K562 (cell line): ENCODE data around the gene MPDU1. TPM values are rescaled to one million over a fixed set of nuclear protein-coding genes. Genes with fewer than 3 reads are reported as not detected.

Experiments used
- ATAC-seq: fragments of 200-7000 bp; cut with Tn5 transposase; 3 replicates; pipeline ENCODE4 v1.9.1; 2020; ENCODE audit warnings: moderate library complexity
- BruUV-seq: library from RNA; stranded (reverse); fragments of 400-500 nt; replicated peaks from 2 replicates; lab custom pipeline; 2021; lab: Mats Ljungman, UMichigan
- CTCF ChIA-PET: fragments of 300-600 bp; formaldehyde crosslinking; extraction: SDS; loops from one replicate; lab custom pipeline; 2021; ENCODE audit warnings: low intra/inter-chr PET ratio; lab: Yijun Ruan, JAX
- POLR2A ChIA-PET: fragments of 300-600, 350-650 bp; sonication (Branson Sonifier 250); formaldehyde crosslinking; extraction: SDS; loops from one replicate; lab custom pipeline; 2021; ENCODE audit warnings: antibody characterized with exemption, inconsistent platforms; lab: Yijun Ruan, JAX
- DNase-seq, 4 experiments: peaks; one replicate each; pipeline versions ENCODE4 v3.0.0 to v3.0.0-alpha.2; 2011 to 2018; ENCODE audit warnings: low spot score in 3 of 4, mixed read lengths in 3 of 4; ENCODE audit errors: extremely low read depth in 1 of 4
- FAIRE-seq: peaks from 2 replicates; lab custom pipeline; 2011; peaks lifted over from hg19 to GRCh38; lab: Jason Lieb, UNC
- H2AFZ ChIP-seq: 2 replicates; pipeline ENCODE4 v1.6.0; 2011; ENCODE audit warnings: low read depth, low read length, control low read depth, inconsistent platforms
- H3K27ac ChIP-seq: fragments of 200-600 bp; 3 replicates; pipeline ENCODE4 v1.8.0; 2011; ENCODE audit warnings: low read depth, mild to moderate bottlenecking, control low read depth, inconsistent platforms, low read length, moderate library complexity, mixed read lengths; ENCODE audit errors: extremely low read depth
- H3K27me3 ChIP-seq, 2 experiments: fragments of 300-600 bp in 1 of 2; 2 replicates in 1 of 2; 3 replicates in 1 of 2; pipeline versions ENCODE4 v1.6.0 to v1.8.0; 2011; ENCODE audit warnings: inconsistent platforms in 2 of 2, low read length in 2 of 2, mild to moderate bottlenecking in 1 of 2, mixed read lengths in 1 of 2, moderate library complexity in 1 of 2; ENCODE audit not compliant: control insufficient read depth in 2 of 2, insufficient read depth in 2 of 2
- H3K36me3 ChIP-seq: fragments of 300-600 bp; 3 replicates; pipeline ENCODE4 v1.8.0; 2011; ENCODE audit warnings: mild to moderate bottlenecking, low read length, inconsistent platforms; ENCODE audit not compliant: control insufficient read depth, insufficient read depth
- H3K4me1 ChIP-seq, 2 experiments: fragments of 200-600 bp in 1 of 2; replicated peaks in 1 of 2; 2 replicates in 1 of 2; 3 replicates in 1 of 2; pipeline versions ENCODE4 v1.5.1 to v1.8.0; 2011; ENCODE audit warnings: inconsistent platforms in 2 of 2, low read length in 2 of 2, mild to moderate bottlenecking in 1 of 2, mixed read lengths in 1 of 2, moderate library complexity in 1 of 2; ENCODE audit not compliant: control insufficient read depth in 2 of 2, insufficient read depth in 2 of 2
- H3K4me2 ChIP-seq: 2 replicates; pipeline ENCODE4 v1.6.1; 2011; ENCODE audit warnings: low read length, control low read depth, inconsistent platforms, mixed read lengths; ENCODE audit not compliant: insufficient read depth
- H3K4me3 ChIP-seq: fragments of 200-600 bp; sonication (generic), shearing (Covaris generic); 2 replicates; pipeline ENCODE4 v1.5.1; 2016; ENCODE audit warnings: control low read depth, inconsistent platforms
- H3K79me2 ChIP-seq: fragments of 200-600 bp; 3 replicates; pipeline ENCODE4 v1.8.0; 2011; ENCODE audit warnings: low read length, inconsistent platforms; ENCODE audit not compliant: control insufficient read depth, insufficient read depth
- H3K9ac ChIP-seq, 2 experiments: 2 replicates each; pipeline versions ENCODE4 v1.6.0 to v1.6.1; 2011; ENCODE audit warnings: low read depth in 2 of 2, low read length in 2 of 2, control low read depth in 1 of 2, inconsistent platforms in 1 of 2, mild to moderate bottlenecking in 1 of 2, mixed read lengths in 1 of 2; ENCODE audit not compliant: insufficient read depth in 1 of 2
- H3K9me1 ChIP-seq: one replicate; pipeline ENCODE4 v1.6.0; 2011; ENCODE audit warnings: inconsistent platforms, mild to moderate bottlenecking, low read length, moderate library complexity; ENCODE audit not compliant: control insufficient read depth, insufficient read depth
- H3K9me3 ChIP-seq: replicated peaks from 2 replicates; pipeline ENCODE4 v1.5.1; 2011; ENCODE audit warnings: low read depth, low read length, inconsistent platforms; ENCODE audit not compliant: control insufficient read depth, insufficient read depth
- H4K20me1 ChIP-seq: replicated peaks from 2 replicates; pipeline ENCODE4 v1.6.1; 2011; ENCODE audit warnings: low read length, inconsistent platforms, mixed read lengths; ENCODE audit not compliant: control insufficient read depth, insufficient read depth
- ATF7 ChIP-seq: fragments of 450-650 bp; IDR thresholded peaks from 2 replicates; pipeline ENCODE4 v1.7.1; 2014; ENCODE audit warnings: mild to moderate bottlenecking, moderate library complexity
- BRD9 ChIP-seq: fragments of 450-650 bp; IDR thresholded peaks from 2 replicates; pipeline ENCODE4 v1.6.1; 2018; ENCODE audit warnings: low read depth; ENCODE audit not compliant: partially characterized antibody
- CHD2 ChIP-seq: IDR thresholded peaks from 2 replicates; pipeline ENCODE4 v1.6.1; 2011; ENCODE audit warnings: low read depth, low read length
- E2F5 ChIP-seq: sonication (generic); formaldehyde crosslinking; IDR thresholded peaks from 2 replicates; pipeline ENCODE4 v1.8.0; 2022; ENCODE audit warnings: mild to moderate bottlenecking, missing genetic modification reagents
- HNRNPLL ChIP-seq: fragments of 200-400 bp; formaldehyde crosslinking; IDR thresholded peaks from 2 replicates; pipeline ENCODE4 v1.6.1; 2017; ENCODE audit warnings: low read length, low read depth, mild to moderate bottlenecking; ENCODE audit not compliant: poor library complexity, severe bottlenecking
- HSF4 ChIP-seq: fragments of 250-450 bp; sonication (Bioruptor Pico); IDR thresholded peaks from 2 replicates; pipeline ENCODE4 v2.1.2; 2022; ENCODE audit warnings: mild to moderate bottlenecking, moderate library complexity, borderline replicate concordance
- LCOR ChIP-seq: sonication (generic); formaldehyde crosslinking; IDR thresholded peaks from 2 replicates; pipeline ENCODE4 v1.8.0; 2022; ENCODE audit warnings: mild to moderate bottlenecking, missing genetic modification reagents
- NELFE ChIP-seq: IDR thresholded peaks from 2 replicates; pipeline ENCODE4 v1.6.1; 2011; ENCODE audit warnings: mild to moderate bottlenecking; ENCODE audit not compliant: insufficient read depth, insufficient read length
- PHB2 ChIP-seq: fragments of 450-650 bp; IDR thresholded peaks from 2 replicates; pipeline ENCODE4 v1.6.1; 2017; ENCODE audit warnings: low read depth
- PML ChIP-seq: IDR thresholded peaks from 2 replicates; pipeline ENCODE4 v1.6.1; 2012; ENCODE audit warnings: low read length, inconsistent platforms
- SREBF2 ChIP-seq: sonication (generic); formaldehyde crosslinking; IDR thresholded peaks from 2 replicates; pipeline ENCODE4 v1.4.0; 2020; ENCODE audit warnings: mild to moderate bottlenecking, missing genetic modification reagents
- ZFPM2 ChIP-seq: fragments of 250-450 bp; sonication (Bioruptor Pico); IDR thresholded peaks from 2 replicates; pipeline ENCODE4 v1.5.1; 2022; ENCODE audit warnings: mild to moderate bottlenecking
- ZKSCAN1 ChIP-seq: fragments of 150-350 bp; IDR thresholded peaks from 2 replicates; pipeline ENCODE4 v1.6.1; 2016; ENCODE audit warnings: low read depth, low read length
- ZNF133 ChIP-seq: fragments of 250-450 bp; sonication (Bioruptor Pico); IDR thresholded peaks from 2 replicates; pipeline ENCODE4 v1.4.0; 2020; ENCODE audit warnings: mild to moderate bottlenecking
- ZNF232 ChIP-seq: sonication (generic); formaldehyde crosslinking; IDR thresholded peaks from 2 replicates; pipeline ENCODE4 v1.8.0; 2022; ENCODE audit warnings: mild to moderate bottlenecking, missing genetic modification reagents
- ZNF24 ChIP-seq: fragments of 450-650 bp; IDR thresholded peaks from 2 replicates; pipeline ENCODE4 v1.6.1; 2016
- ZNF589 ChIP-seq: fragments of 200-800 bp; sonication (Bioruptor generic); IDR thresholded peaks from 2 replicates; pipeline ENCODE4 v1.6.1; 2016; ENCODE audit warnings: low read depth, missing genetic modification characterization, missing compliant biosample characterization
- ZNF639 ChIP-seq, 2 experiments: fragments of 200-800 bp in 1 of 2; sonication (Bioruptor generic) in 1 of 2; sonication (generic) in 1 of 2; formaldehyde crosslinking in 1 of 2; IDR thresholded peaks in 1 of 2; conservative IDR thresholded peaks in 1 of 2; 2 replicates each; pipeline versions ENCODE4 v1.5.0 to v1.6.1; 2016 to 2020; ENCODE audit warnings: missing compliant biosample characterization in 1 of 2, missing genetic modification characterization in 1 of 2, missing genetic modification reagents in 1 of 2
- WGBS: fragments of 100-300 bp; shearing (Covaris generic); methylation state at CpG from one replicate; pipeline ENCODE4 v1.1.6; 2016; ENCODE audit warnings: low coverage, mixed read lengths; ENCODE audit not compliant: insufficient coverage; ENCODE audit errors: missing lambda C conversion rate; 5-methylcytosine and 5-hydroxymethylcytosine counted together
- in situ Hi-C: fragments of 300-500 bp; cut with MboI; formaldehyde crosslinking; loops from 4 replicates; pipeline ENCODE4 v1.15.0; 2018; ENCODE audit warnings: inconsistent platforms, mixed read lengths
- intact Hi-C: fragments of 100-400 bp; cut with micrococcal nuclease; formaldehyde crosslinking; loops from 2 replicates; pipeline ENCODE4 v1.14.2; 2022
- polyA plus RNA-seq, 8 experiments: library from polyadenylated mRNA; depleted of rRNA in 4 of 8; stranded (reverse) in 5 of 8; unstranded in 3 of 8; fragments of >200 nt; fragmentation: Nextera tagmentation in 2 of 8; fragmentation: Illumina TruSeq in 1 of 8; extraction: Ambion mirVana in 2 of 8; extraction: Trizol in 1 of 8; gene quantifications; 2 replicates each; pipeline versions ENCODE4 v1.2.1 to v1.2.3, GENCODE V29; 2011 to 2014; ENCODE audit warnings: inconsistent platforms in 1 of 8, missing spikeins in 1 of 8
- total RNA-seq, 7 experiments: library from RNA; depleted of rRNA in 6 of 7; stranded (reverse); fragments of >200 nt in 6 of 7; fragmentation: Illumina TruSeq in 2 of 7; extraction: Trizol in 2 of 7; gene quantifications; 2 replicates each; pipeline versions ENCODE4 v1.2.1 to v1.2.3, GENCODE V29; 2011 to 2021; ENCODE audit warnings: low replicate concordance in 1 of 7
- TF ChIP-seq, protein P1 (sequence below): sonication (generic); formaldehyde crosslinking; IDR thresholded peaks from 2 replicates; pipeline ENCODE4 v1.8.0; 2022; ENCODE audit warnings: missing genetic modification reagents, mild to moderate bottlenecking, moderate library complexity, borderline replicate concordance

Gene MPDU1
- total and polyA plus RNA-seq, 9 of the 15 experiments (the other 6 are each of a cell fraction or from before 2014, with no cell fraction given), result 4.9 to 179 (median 77.1) TPM

DNA sequence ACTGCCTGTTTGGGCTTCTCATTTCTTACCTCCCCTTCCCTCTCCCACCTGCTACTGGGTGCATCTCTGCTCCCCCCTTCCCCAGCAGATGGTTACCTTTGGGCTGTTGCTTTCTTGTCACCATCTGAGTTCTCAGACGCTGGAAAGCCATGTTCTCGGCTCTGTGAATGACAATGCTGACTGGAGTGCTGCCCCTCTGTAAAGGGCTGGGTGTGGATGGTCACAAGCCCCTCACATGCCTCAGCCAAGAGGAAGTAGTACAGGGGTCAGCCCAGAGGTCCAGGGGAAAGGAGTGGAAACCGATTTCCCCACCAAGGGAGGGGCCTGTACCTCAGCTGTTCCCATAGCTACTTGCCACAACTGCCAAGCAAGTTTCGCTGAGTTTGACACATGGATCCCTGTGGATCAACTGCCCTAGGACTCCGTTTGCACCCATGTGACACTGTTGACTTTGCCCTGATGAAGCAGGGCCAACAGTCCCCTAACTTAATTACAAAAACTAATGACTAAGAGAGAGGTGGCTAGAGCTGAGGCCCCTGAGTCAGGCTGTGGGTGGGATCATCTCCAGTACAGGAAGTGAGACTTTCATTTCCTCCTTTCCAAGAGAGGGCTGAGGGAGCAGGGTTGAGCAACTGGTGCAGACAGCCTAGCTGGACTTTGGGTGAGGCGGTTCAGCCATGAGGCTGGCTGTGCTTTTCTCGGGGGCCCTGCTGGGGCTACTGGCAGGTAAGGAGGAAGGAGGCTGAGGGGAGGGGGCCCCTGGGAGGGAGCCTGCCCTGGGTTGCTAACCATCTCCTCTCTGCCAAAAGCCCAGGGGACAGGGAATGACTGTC, 4.4 kb upstream of the MPDU1 start, which contains the start of gene CD68:
Gene CD68 (plus strand): TSS at position 638 of the 833 bp plus-strand sequence. CDS start 40 bp downstream, at position 678.
- H4K20me1 ChIP-seq, result peaks cover 38% of the 10 kb centered on the region
- H3K9ac ChIP-seq, result peak within 1 kb of the TSS; percentile 74 to 92
- ATAC-seq (peak; percentile 71), DNase-seq (peak in 2 of 4 experiments; percentile 68 to 83), FAIRE-seq (peak; percentile 92)
- H3K27ac ChIP-seq, result peak within 1 kb of the TSS; percentile 81
- H3K9me1 ChIP-seq, result peaks cover 9% of the 10 kb centered on the region
- peak within 1 kb of the TSS; percentile 42 for H3K4me3 ChIP-seq
- peaks cover 52 to 57% of the 10 kb centered on the region in 2 experiments for H3K4me1 ChIP-seq
- H2AFZ ChIP-seq, result 0 out of 2 replicates have a peak within 1 kb of the TSS, but pooled peaks have one; percentile 9
- no TSS peak for BruUV-seq
- peak within 1 kb of the TSS; percentile 90 for H3K4me2 ChIP-seq
- ChIA-PET CTCF (no interaction called here), POLR2A (interaction anchor here (0.6 to 1.9 kb wide), 9 partner anchors 10 to 802 kb away, joined by 3 to 6 read pairs (median 3); partner anchors contain the start of genes ATP1B2, POLR2A, SOX15 and TMEM256)
- intact Hi-C loops (no loop called here), in situ Hi-C loops (no loop called here)
- H3K9me3 ChIP-seq, result no peaks in the 10 kb centered on the region
- WGBS, result 0% methylated on average over 4 of the region's 7 CpGs
- H3K79me2 ChIP-seq, result peaks cover 75% of the 10 kb centered on the region
- H3K27me3 ChIP-seq, result no peaks in the 10 kb centered on the region
- peaks cover 52% of the 10 kb centered on the region for H3K36me3 ChIP-seq
- TF ChIP-seq, protein P1, sequence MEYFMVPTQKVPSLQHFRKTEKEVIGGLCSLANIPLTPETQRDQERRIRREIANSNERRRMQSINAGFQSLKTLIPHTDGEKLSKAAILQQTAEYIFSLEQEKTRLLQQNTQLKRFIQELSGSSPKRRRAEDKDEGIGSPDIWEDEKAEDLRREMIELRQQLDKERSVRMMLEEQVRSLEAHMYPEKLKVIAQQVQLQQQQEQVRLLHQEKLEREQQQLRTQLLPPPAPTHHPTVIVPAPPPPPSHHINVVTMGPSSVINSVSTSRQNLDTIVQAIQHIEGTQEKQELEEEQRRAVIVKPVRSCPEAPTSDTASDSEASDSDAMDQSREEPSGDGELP, result peak; percentile 82
- no peak for TF ChIP-seq ZNF24
- no peak for TF ChIP-seq BRD9
- peak; percentile 23; the same call in 1 of the 2 replicates for TF ChIP-seq ATF7
- 0 out of 2 replicates have a peak, but pooled peaks have one; percentile 27 for TF ChIP-seq ZNF589 (CRISPR knock-in tag)
- 0 out of 4 replicates have a peak, but pooled peaks of 1 of the 2 experiments have one; percentile 35 for TF ChIP-seq ZNF639 (CRISPR knock-in tag; conservative IDR thresholded peaks at IDR 0.05 in 1 of 2, IDR thresholded peaks at IDR 0.05 in 1 of 2)
- TF ChIP-seq HSF4, result no peak
- TF ChIP-seq SREBF2 (CRISPR knock-in tag), result no peak
- TF ChIP-seq ZNF133 (CRISPR knock-in tag), result no peak
- peak; percentile 76 for TF ChIP-seq PML
- TF ChIP-seq ZNF232 (CRISPR knock-in tag), result 0 out of 2 replicates have a peak, but pooled peaks have one; percentile 52
- peak; percentile 48 for TF ChIP-seq CHD2
- peak; percentile 57; the same call in 1 of the 2 replicates for TF ChIP-seq ZFPM2
- no peak for TF ChIP-seq E2F5 (CRISPR knock-in tag)
- TF ChIP-seq LCOR, result peak; percentile 56; the same call in 1 of the 2 replicates
- 0 out of 2 replicates have a peak, but pooled peaks have one; percentile 10 for TF ChIP-seq ZKSCAN1
- TF ChIP-seq PHB2, result no peak
- TF ChIP-seq NELFE, result no peak
- TF ChIP-seq HNRNPLL, result peak; percentile 26
